GM06990 (cell line): Measurements from ENCODE around the gene BHLHA15.

Source experiments
- DNase-seq: peaks from one replicate; pipeline ENCODE4 v3.0.0-alpha.2; 2011; ENCODE audit not compliant: insufficient read length; ENCODE audit errors: extremely low read depth
- H3K27me3 ChIP-seq: replicated peaks from 2 replicates; pipeline ENCODE4 v1.6.0; 2011; ENCODE audit warnings: low read length; ENCODE audit not compliant: control insufficient read depth, insufficient read depth
- H3K36me3 ChIP-seq: 2 replicates; pipeline ENCODE4 v1.5.1; 2011; ENCODE audit warnings: low read length; ENCODE audit not compliant: control insufficient read depth, insufficient read depth
- H3K4me3 ChIP-seq: replicated peaks from 2 replicates; pipeline ENCODE4 v1.5.1; 2011; ENCODE audit warnings: low read depth, mild to moderate bottlenecking, control low read depth, low read length
- TF ChIP-seq, protein P1 (sequence below): IDR thresholded peaks from 2 replicates; pipeline ENCODE4 v1.5.1; 2011; ENCODE audit warnings: low read length, control low read depth, mild to moderate bottlenecking, inconsistent platforms; ENCODE audit not compliant: insufficient read depth, poor library complexity, severe bottlenecking

Gene BHLHA15

DNA sequence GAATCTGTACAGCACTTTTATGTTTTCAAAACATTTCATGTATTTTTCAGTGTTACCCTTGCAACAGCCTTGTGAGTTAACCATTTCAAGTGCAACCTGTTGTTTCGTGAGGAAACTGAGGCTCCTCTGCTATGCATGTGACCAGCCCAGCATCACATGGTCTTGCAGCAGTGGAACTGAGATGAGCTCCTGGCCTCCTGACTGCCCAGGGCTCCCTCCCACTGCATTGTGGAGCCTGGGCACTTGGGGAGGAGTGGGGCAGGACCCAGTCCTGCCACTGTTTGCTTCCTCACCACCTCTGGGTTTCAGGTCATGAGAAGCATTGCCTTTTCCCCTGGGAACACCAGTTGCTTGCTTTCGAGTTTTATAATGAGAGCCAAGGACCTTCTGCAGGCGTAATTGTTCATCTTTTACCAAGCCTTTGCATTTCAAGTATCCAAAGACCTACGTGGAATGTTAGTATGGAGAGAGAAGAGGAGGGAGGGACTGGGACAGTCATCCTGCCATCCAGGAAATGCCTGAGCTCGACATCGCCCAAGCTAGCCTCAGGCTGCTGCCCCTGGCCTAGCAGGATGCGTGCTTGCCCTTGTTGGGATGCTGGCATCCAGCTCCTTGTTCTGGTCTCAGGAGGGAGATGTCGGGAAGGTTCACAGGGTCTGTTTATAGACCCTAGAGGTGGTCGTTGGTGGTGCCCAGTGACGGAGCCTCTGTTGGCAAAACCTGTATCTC lies 32.3 kb upstream of the BHLHA15 start:
- H3K36me3 ChIP-seq: peaks cover 3% of the 10 kb centered on the region
- TF ChIP-seq, protein P1, sequence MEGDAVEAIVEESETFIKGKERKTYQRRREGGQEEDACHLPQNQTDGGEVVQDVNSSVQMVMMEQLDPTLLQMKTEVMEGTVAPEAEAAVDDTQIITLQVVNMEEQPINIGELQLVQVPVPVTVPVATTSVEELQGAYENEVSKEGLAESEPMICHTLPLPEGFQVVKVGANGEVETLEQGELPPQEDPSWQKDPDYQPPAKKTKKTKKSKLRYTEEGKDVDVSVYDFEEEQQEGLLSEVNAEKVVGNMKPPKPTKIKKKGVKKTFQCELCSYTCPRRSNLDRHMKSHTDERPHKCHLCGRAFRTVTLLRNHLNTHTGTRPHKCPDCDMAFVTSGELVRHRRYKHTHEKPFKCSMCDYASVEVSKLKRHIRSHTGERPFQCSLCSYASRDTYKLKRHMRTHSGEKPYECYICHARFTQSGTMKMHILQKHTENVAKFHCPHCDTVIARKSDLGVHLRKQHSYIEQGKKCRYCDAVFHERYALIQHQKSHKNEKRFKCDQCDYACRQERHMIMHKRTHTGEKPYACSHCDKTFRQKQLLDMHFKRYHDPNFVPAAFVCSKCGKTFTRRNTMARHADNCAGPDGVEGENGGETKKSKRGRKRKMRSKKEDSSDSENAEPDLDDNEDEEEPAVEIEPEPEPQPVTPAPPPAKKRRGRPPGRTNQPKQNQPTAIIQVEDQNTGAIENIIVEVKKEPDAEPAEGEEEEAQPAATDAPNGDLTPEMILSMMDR: no peak
- DNase-seq: no peak
- H3K27me3 ChIP-seq: no peaks in the 10 kb centered on the region; the same call in 1 of the 2 replicates
- H3K4me3 ChIP-seq: no peak overlapping the region

DNA sequence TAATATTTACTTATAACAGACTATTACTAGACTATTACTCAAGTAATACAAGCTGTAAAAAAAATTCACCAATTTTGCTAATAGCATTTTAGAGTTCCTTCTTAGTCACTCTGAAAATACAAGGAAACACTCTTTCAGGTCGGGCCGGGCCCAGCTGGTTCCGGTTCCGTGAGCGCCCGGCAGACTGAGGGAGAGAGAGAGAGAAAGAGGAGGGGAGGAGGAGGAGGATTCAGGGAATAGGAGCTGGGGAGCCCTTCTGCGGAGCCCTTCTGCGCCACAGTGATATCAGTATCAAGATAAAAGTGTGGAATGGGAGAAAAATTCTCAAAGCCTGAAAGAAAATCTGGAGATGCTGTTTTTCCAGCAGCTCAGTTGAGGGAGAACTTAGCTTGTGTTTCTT lies 30.5 kb upstream of the BHLHA15 start:
- TF ChIP-seq, protein P1: no peak
- Histone ChIP-seq H3K27me3 (no peaks in the 10 kb centered on the region), H3K36me3 (peaks cover 2% of the 10 kb centered on the region), H3K4me3 (no peak overlapping the region)
- DNase-seq: no peak

DNA sequence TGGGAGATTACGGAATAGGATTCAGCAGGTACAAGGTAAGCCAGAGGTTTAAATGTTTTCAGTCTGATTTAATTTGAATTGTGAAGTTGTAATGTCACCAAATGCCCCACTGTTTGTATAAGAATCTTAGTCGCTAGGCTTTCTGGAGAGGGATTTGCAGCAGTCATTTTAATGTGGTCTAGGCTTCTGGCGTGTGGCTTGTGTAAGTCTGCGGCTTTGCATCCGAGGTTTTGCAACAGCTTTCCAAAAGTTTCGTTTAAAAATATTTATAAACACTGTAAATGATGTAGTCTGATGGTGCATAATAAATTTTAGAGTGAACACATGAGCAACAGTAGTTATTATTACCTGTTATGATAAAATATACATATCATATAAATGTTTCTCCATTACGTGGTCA lies 26.1 kb upstream of the BHLHA15 start:
- TF ChIP-seq, protein P1: no peak
- no peak for DNase-seq
- Histone ChIP-seq H3K4me3 (no peak overlapping the region), H3K36me3 (peaks cover 4% of the 10 kb centered on the region), H3K27me3 (no peaks in the 10 kb centered on the region)

DNA sequence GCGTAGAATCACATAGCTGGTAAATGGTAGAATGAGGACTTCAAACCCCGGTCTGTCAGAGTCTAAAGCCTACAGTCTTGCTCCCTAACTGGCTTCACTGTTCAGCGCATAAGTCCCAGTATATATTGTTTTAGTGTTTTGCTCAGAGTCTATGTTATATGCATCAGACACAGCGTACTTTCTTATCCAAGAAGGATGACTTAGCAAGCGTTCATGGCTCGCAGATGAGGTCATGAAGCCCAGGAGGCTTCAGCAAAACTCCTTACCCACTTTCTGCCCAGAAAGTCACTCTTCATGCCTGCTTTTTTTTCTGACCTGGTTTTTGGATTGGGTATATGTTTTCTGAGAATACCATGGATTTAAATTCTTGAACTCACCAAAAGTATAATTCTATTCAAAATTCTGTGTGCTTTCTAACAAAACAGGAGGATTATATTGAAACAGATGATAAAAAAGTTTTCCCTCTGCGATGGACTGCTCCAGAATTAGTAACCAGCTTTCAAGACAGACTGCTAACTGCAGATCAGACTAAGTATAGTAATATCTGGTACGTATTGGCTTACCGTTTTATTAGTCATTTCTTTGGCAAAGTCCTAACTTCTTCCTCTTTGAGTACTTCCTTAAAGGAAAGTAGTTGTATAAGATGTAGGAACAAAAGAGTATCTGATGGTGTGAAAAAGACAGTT lies 24.6 kb upstream of the BHLHA15 start:
- TF ChIP-seq, protein P1: no peak
- no peaks in the 10 kb centered on the region for H3K27me3 ChIP-seq
- DNase-seq: no peak
- peaks cover 4% of the 10 kb centered on the region for H3K36me3 ChIP-seq
- no peak overlapping the region for H3K4me3 ChIP-seq

DNA sequence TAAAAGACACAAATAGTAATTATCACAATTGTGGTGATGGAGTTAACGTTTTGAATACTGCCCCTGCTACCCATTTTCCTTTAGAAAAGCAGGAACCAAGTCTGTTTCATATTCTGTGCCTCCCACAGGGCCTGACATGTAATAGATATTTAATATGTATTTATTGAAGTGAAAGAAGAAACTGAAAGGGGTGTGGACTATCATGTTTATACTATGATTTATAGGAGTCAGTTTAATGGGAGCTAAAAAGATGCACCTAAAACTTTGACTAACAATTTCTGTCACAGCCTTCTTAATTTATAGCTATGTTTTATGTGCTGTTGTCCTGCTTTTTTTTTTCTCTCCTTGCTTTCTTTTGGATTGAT lies 24.1 kb upstream of the BHLHA15 start:
- DNase-seq: no peak
- TF ChIP-seq, protein P1: no peak
- no peak overlapping the region for H3K4me3 ChIP-seq
- H3K36me3 ChIP-seq: peaks cover 4% of the 10 kb centered on the region
- H3K27me3 ChIP-seq: no peaks in the 10 kb centered on the region
